Glomerular visceral epithelial cell (primary cell): ENCODE measurements around the gene TLN1.
A peak's percentile ranks its signal among the peaks of the same experiment; 100 is the strongest.

Experiments
- DNase-seq: peaks from one replicate; pipeline ENCODE4 v3.0.0-alpha.2; 2016; ENCODE audit errors: extremely low spot score

Gene TLN1

GRCh38 chr9:35705836-35706430 is 26.1 kb downstream of the TLN1 start:
- DNase-seq, result no peak

- DNase-seq, result no peak
Measured at GRCh38 chr9:35705372-35705771, 26.6 kb downstream of the TLN1 start.

- DNase-seq, result no peak
Measured at GRCh38 chr9:35703906-35704672, 27.9 kb downstream of the TLN1 start.

GRCh38 chr9:35702696-35703095 is 29.3 kb downstream of the TLN1 start:
- no peak for DNase-seq

GRCh38 chr9:35700942-35701341 is 31.1 kb downstream of the TLN1 start:
- DNase-seq, result no peak

GRCh38 chr9:35700031-35700430 is 32.0 kb downstream of the TLN1 start:
- no peak for DNase-seq

GRCh38 chr9:35698231-35698630 is 33.8 kb downstream of the TLN1 start:
- no peak for DNase-seq

GRCh38 chr9:35697486-35697885 is 34.5 kb downstream of the TLN1 start:
- no peak for DNase-seq

- DNase-seq, result peak; percentile 59
Measured at GRCh38 chr9:35696520-35697215, 35.3 kb downstream of the TLN1 start.

- no peak for DNase-seq
Measured at GRCh38 chr9:35695943-35696401, 36.0 kb downstream of the TLN1 start.

- DNase-seq, result no peak
Measured at GRCh38 chr9:35691757-35692301, 40.2 kb downstream of the TLN1 start.

GRCh38 chr9:35691334-35691650 is 40.7 kb downstream of the TLN1 start:
- DNase-seq, result no peak

GRCh38 chr9:35690614-35691333 is 41.2 kb downstream of the TLN1 start:
- DNase-seq, result peak; percentile 65

- no peak for DNase-seq
Measured at GRCh38 chr9:35690294-35690613, 41.7 kb downstream of the TLN1 start.

- DNase-seq, result peak; percentile 76
Measured at GRCh38 chr9:35689542-35690293, 42.3 kb downstream of the TLN1 start, which contains the start of gene TPM2. TPM2 (minus strand) TSS chr9:35689925; CDS start chr9:35689817, 108 bp downstream.

- peak; percentile 71 for DNase-seq
Measured at GRCh38 chr9:35688558-35689541, 43.1 kb downstream of the TLN1 start.

GRCh38 chr9:35687972-35688557 is 43.9 kb downstream of the TLN1 start:
- DNase-seq, result no peak

- no peak for DNase-seq
Measured at GRCh38 chr9:35687306-35687705, 44.7 kb downstream of the TLN1 start.
